Smooth muscle cell (in vitro differentiated cells): ENCODE measurements around the gene HOXD9. TPM values are rescaled to one million over a fixed set of nuclear protein-coding genes. Genes with fewer than 3 reads are reported as not detected.
A peak's percentile ranks its signal among the peaks of the same experiment; 100 is the strongest.

Experiments used
- DNase-seq: peaks from one replicate; lab custom pipeline; 2025; ENCODE audit not compliant: unreplicated experiment; lab: John Stamatoyannopoulos, UW
- H2AFZ ChIP-seq: fragments of 200-600 bp; sonication (generic); 2 replicates; pipeline ENCODE4 v1.6.0; 2016; ENCODE audit warnings: antibody characterized with exemption, low read depth, mild to moderate bottlenecking
- H3F3A ChIP-seq: fragments of 200-600 bp; sonication (generic); 2 replicates; pipeline ENCODE4 v1.6.0; 2017; ENCODE audit warnings: antibody characterized with exemption, low read depth
- H3K27ac ChIP-seq: fragments of 200-600 bp; sonication (generic); 2 replicates; pipeline ENCODE4 v1.5.1; 2016; ENCODE audit warnings: low read depth, mild to moderate bottlenecking
- H3K27me3 ChIP-seq: fragments of 200-600 bp; sonication (generic); 2 replicates; pipeline ENCODE4 v1.6.1; 2016; ENCODE audit warnings: low read depth, mild to moderate bottlenecking
- H3K36me3 ChIP-seq: fragments of 200-600 bp; sonication (generic); 2 replicates; pipeline ENCODE4 v1.5.1; 2016; ENCODE audit warnings: low read depth
- H3K4me1 ChIP-seq: fragments of 200-600 bp; sonication (generic); 2 replicates; pipeline ENCODE4 v1.5.1; 2016; ENCODE audit warnings: low read depth
- H3K4me2 ChIP-seq: fragments of 200-600 bp; sonication (generic); 2 replicates; pipeline ENCODE4 v1.6.0; 2016; ENCODE audit warnings: mild to moderate bottlenecking
- H3K4me3 ChIP-seq: fragments of 200-600 bp; sonication (generic); 2 replicates; pipeline ENCODE4 v1.5.1; 2016; ENCODE audit warnings: mild to moderate bottlenecking
- H3K79me2 ChIP-seq: fragments of 200-600 bp; sonication (generic); 2 replicates; pipeline ENCODE4 v1.6.0; 2016; ENCODE audit warnings: low read depth, mild to moderate bottlenecking
- H3K9ac ChIP-seq: fragments of 200-600 bp; sonication (generic); 2 replicates; pipeline ENCODE4 v1.6.0; 2016; ENCODE audit warnings: low read depth
- H3K9me3 ChIP-seq: fragments of 200-600 bp; sonication (generic); replicated peaks from 2 replicates; pipeline ENCODE4 v1.5.1; 2016; ENCODE audit warnings: low read depth
- H4K20me1 ChIP-seq: fragments of 200-600 bp; sonication (generic); 2 replicates; pipeline ENCODE4 v1.6.0; 2016; ENCODE audit warnings: low read depth
- CTCF ChIP-seq: fragments of 200-600 bp; sonication (generic); IDR thresholded peaks from 2 replicates; pipeline ENCODE4 v1.5.1; 2017; ENCODE audit warnings: borderline replicate concordance, mild to moderate bottlenecking, antibody characterized with exemption; ENCODE audit not compliant: insufficient read depth, poor library complexity, severe bottlenecking
- WGBS: methylation state at CpG from one replicate; pipeline ENCODE4 v1.1.7; 2016; ENCODE audit warnings: low lambda C conversion rate; 5-methylcytosine and 5-hydroxymethylcytosine counted together
- polyA plus RNA-seq: library from polyadenylated mRNA; unstranded; fragments of >200 nt; fragmentation: Nextera tagmentation; extraction: Ambion mirVana; gene quantifications from 2 replicates; pipeline ENCODE4 v1.2.1, GENCODE V29; 2016
- total RNA-seq: library from RNA; depleted of rRNA; stranded (reverse); fragments of >200 nt; gene quantifications from 2 replicates; pipeline ENCODE4 v1.2.3, GENCODE V29; 2014

Gene HOXD9
- total and polyA plus RNA-seq, 2 experiments from 2014 or later: 0.49 to 2.2 TPM

GRCh38 chr2:176159663-176160250, 37.2 kb downstream of the HOXD9 start:
- 2% methylated on average over 43 of the region's 44 CpGs for WGBS
- Histone ChIP-seq H4K20me1 (peaks cover 4% of the 10 kb centered on the region), H3K79me2 (no peaks in the 10 kb centered on the region), H3K9me3 (no peaks in the 10 kb centered on the region), H2AFZ (no peak overlapping the region), H3K9ac (no peak overlapping the region), H3K27ac (no peak overlapping the region), H3K4me2 (peak overlapping the region; percentile 83), H3K4me1 (peaks cover 11% of the 10 kb centered on the region), H3K27me3 (peaks cover 100% of the 10 kb centered on the region), H3K4me3 (no peak overlapping the region), H3K36me3 (no peaks in the 10 kb centered on the region), H3F3A (no peaks in the 10 kb centered on the region)
- no peak for DNase-seq
- TF ChIP-seq CTCF: no peak

- peaks cover 100% of the 10 kb centered on the region for H3K27me3 ChIP-seq
- H2AFZ ChIP-seq: no peak overlapping the region
- H3K79me2 ChIP-seq: no peaks in the 10 kb centered on the region
- H3K36me3 ChIP-seq: no peaks in the 10 kb centered on the region
- peak overlapping the region; percentile 83 for H3K4me2 ChIP-seq
- WGBS: 3% methylated on average over 40 of the region's 50 CpGs
- H3K4me1 ChIP-seq: peaks cover 11% of the 10 kb centered on the region
- H3K9ac ChIP-seq: no peak overlapping the region
- no peak for DNase-seq
- no peaks in the 10 kb centered on the region for H3K9me3 ChIP-seq
- H3F3A ChIP-seq: no peaks in the 10 kb centered on the region
- no peak overlapping the region for H3K27ac ChIP-seq
- peak overlapping the region; percentile 30 for H3K4me3 ChIP-seq
- H4K20me1 ChIP-seq: peaks cover 4% of the 10 kb centered on the region
- no peak for TF ChIP-seq CTCF
Observed at GRCh38 chr2:176160251-176160985, 37.9 kb downstream of the HOXD9 start.

- Histone ChIP-seq H3K9ac (no peak overlapping the region), H3K4me3 (no peak overlapping the region), H3K79me2 (no peaks in the 10 kb centered on the region), H3F3A (no peaks in the 10 kb centered on the region), H3K9me3 (no peaks in the 10 kb centered on the region), H3K4me1 (peaks cover 11% of the 10 kb centered on the region), H4K20me1 (peaks cover 4% of the 10 kb centered on the region), H3K36me3 (no peaks in the 10 kb centered on the region), H3K4me2 (peak overlapping the region; percentile 83), H3K27me3 (peaks cover 100% of the 10 kb centered on the region), H3K27ac (no peak overlapping the region), H2AFZ (no peak overlapping the region)
- 21% methylated on average over 22 of the region's 22 CpGs for WGBS
- no peak for DNase-seq
- no peak for TF ChIP-seq CTCF
Observed at GRCh38 chr2:176160986-176161824, 38.7 kb downstream of the HOXD9 start.
